H1 (cell line): ENCODE results near the gene DAPK1. TPM values are rescaled to one million over a fixed set of nuclear protein-coding genes. Genes with fewer than 3 reads are reported as not detected.

Experiments used
- CTCF ChIA-PET: fragments of 300-600 bp; sonication (Branson Sonifier 250); formaldehyde crosslinking; loops from one replicate; lab custom pipeline; 2021; ENCODE audit not compliant: partially characterized antibody; lab: Charles Lee
- POLR2A ChIA-PET: fragments of 300-600 bp; sonication (Branson Sonifier 250); formaldehyde crosslinking; loops from one replicate; lab custom pipeline; 2021; ENCODE audit warnings: inconsistent platforms; ENCODE audit not compliant: partially characterized antibody; lab: Charles Lee
- DNase-seq, 2 experiments: peaks; one replicate each; pipeline versions ENCODE4 v3.0.0 to v3.0.0-alpha.2; 2010 to 2022; ENCODE audit warnings: low spot score in 2 of 2, low read depth in 1 of 2, mixed read lengths in 1 of 2
- FAIRE-seq: peaks from 2 replicates; lab custom pipeline; 2011; peaks lifted over from hg19 to GRCh38; lab: Jason Lieb, UNC
- H2AFZ ChIP-seq: 2 replicates; pipeline ENCODE4 v1.8.1; 2012; ENCODE audit warnings: low read length, inconsistent platforms
- H2AK5ac ChIP-seq: 2 replicates; pipeline ENCODE4 v1.6.1; 2013; ENCODE audit warnings: low read depth, low read length
- H2BK120ac ChIP-seq: replicated peaks from 2 replicates; pipeline ENCODE3; 2013; ENCODE audit warnings: low read depth, low read length, inconsistent platforms
- H2BK12ac ChIP-seq: 2 replicates; pipeline ENCODE4 v1.6.1; 2013; ENCODE audit warnings: low read depth, low read length
- H2BK15ac ChIP-seq: 2 replicates; pipeline ENCODE4 v1.6.1; 2013; ENCODE audit warnings: low read length
- H2BK20ac ChIP-seq: 2 replicates; pipeline ENCODE4 v1.6.1; 2013; ENCODE audit warnings: low read length
- H2BK5ac ChIP-seq: 2 replicates; pipeline ENCODE4 v1.6.1; 2013; ENCODE audit warnings: low read depth, low read length
- H3K14ac ChIP-seq: 2 replicates; pipeline ENCODE4 v1.6.1; 2013; ENCODE audit warnings: inconsistent platforms; ENCODE audit not compliant: insufficient read length
- H3K18ac ChIP-seq: 2 replicates; pipeline ENCODE4 v1.6.1; 2013; ENCODE audit warnings: low read length; ENCODE audit errors: extremely low read depth
- H3K23ac ChIP-seq: 2 replicates; pipeline ENCODE4 v1.6.1; 2013; ENCODE audit warnings: inconsistent platforms; ENCODE audit not compliant: insufficient read length
- H3K23me2 ChIP-seq: 2 replicates; pipeline ENCODE4 v1.6.1; 2013; ENCODE audit warnings: low read depth, low read length
- H3K27ac ChIP-seq: 2 replicates; pipeline ENCODE4 v1.6.1; 2011; ENCODE audit warnings: low read depth, low read length, inconsistent platforms
- H3K27me3 ChIP-seq, 4 experiments: replicated peaks in 1 of 4; 1 replicate in 1 of 4; 2 replicates in 3 of 4; pipeline versions ENCODE4 v1.6.1 to v1.8.1; 2011 to 2013; ENCODE audit warnings: low read length in 3 of 4, mild to moderate bottlenecking in 3 of 4, inconsistent platforms in 2 of 4, mixed read lengths in 2 of 4, moderate library complexity in 1 of 4; ENCODE audit not compliant: control insufficient read depth in 3 of 4, insufficient read depth in 3 of 4; ENCODE audit errors: extremely low read depth in 1 of 4
- H3K36me3 ChIP-seq, 4 experiments: 2 replicates each; pipeline versions ENCODE4 v1.6.1 to v1.8.1; 2011 to 2013; ENCODE audit warnings: mild to moderate bottlenecking in 4 of 4, low read length in 3 of 4, moderate library complexity in 2 of 4, control low read depth in 1 of 4, inconsistent platforms in 1 of 4; ENCODE audit not compliant: insufficient read depth in 4 of 4, control insufficient read depth in 2 of 4
- H3K4ac ChIP-seq: replicated peaks from 2 replicates; pipeline ENCODE3; 2013; ENCODE audit warnings: low read length, low read depth, mixed read lengths, inconsistent platforms; ENCODE audit not compliant: insufficient read length
- H3K4me1 ChIP-seq, 4 experiments: replicated peaks in 1 of 4; 1 replicate in 1 of 4; 2 replicates in 3 of 4; pipeline versions ENCODE4 v1.6.1 to v1.8.1; 2011 to 2013; ENCODE audit warnings: low read length in 3 of 4, inconsistent platforms in 2 of 4, mixed read lengths in 1 of 4; ENCODE audit not compliant: insufficient read depth in 4 of 4, control insufficient read depth in 3 of 4
- H3K4me2 ChIP-seq, 2 experiments: 2 replicates each; pipeline versions ENCODE4 v1.6.1 to v1.8.1; 2011 to 2013; ENCODE audit warnings: low read depth in 2 of 2, low read length in 2 of 2, control low read depth in 1 of 2, inconsistent platforms in 1 of 2, mild to moderate bottlenecking in 1 of 2; ENCODE audit not compliant: insufficient read depth in 1 of 2
- H3K4me3 ChIP-seq, 4 experiments: fragments of 200-600, 300-600 bp in 1 of 4; sonication (generic), shearing (Covaris generic), sonication (Bioruptor Twin) in 1 of 4; 2 replicates each; pipeline versions ENCODE4 v1.5.1 to v1.8.1; 2011 to 2016; ENCODE audit warnings: low read length in 4 of 4, low read depth in 3 of 4, control low read depth in 2 of 4, inconsistent platforms in 2 of 4, mild to moderate bottlenecking in 2 of 4, mixed read lengths in 1 of 4, moderate library complexity in 1 of 4; ENCODE audit not compliant: insufficient read depth in 2 of 4; ENCODE audit errors: extremely low read depth in 1 of 4
- H3K56ac ChIP-seq: replicated peaks from 2 replicates; pipeline ENCODE3; 2013; ENCODE audit warnings: low read depth, mild to moderate bottlenecking, mixed read lengths, low read length, inconsistent platforms; ENCODE audit not compliant: insufficient read length
- H3K79me1 ChIP-seq: 2 replicates; pipeline ENCODE4 v1.6.1; 2013; ENCODE audit warnings: low read depth, low read length, control low read depth
- H3K79me2 ChIP-seq, 2 experiments: 2 replicates each; pipeline versions ENCODE4 v1.6.1 to v1.8.1; 2012 to 2013; ENCODE audit warnings: low read length in 2 of 2, mild to moderate bottlenecking in 2 of 2, inconsistent platforms in 1 of 2; ENCODE audit not compliant: insufficient read depth in 2 of 2, control insufficient read depth in 1 of 2
- H3K9ac ChIP-seq, 4 experiments: replicated peaks in 1 of 4; 1 replicate in 1 of 4; 2 replicates in 3 of 4; pipeline versions ENCODE4 v1.6.1 to v1.8.1; 2011 to 2013; ENCODE audit warnings: low read depth in 3 of 4, low read length in 3 of 4, control low read depth in 2 of 4, mild to moderate bottlenecking in 2 of 4, moderate library complexity in 2 of 4, inconsistent platforms in 1 of 4; ENCODE audit errors: extremely low read depth in 1 of 4
- H3K9me3 ChIP-seq, 2 experiments: 2 replicates each; pipeline versions ENCODE4 v1.6.1 to v1.8.1; 2012 to 2013; ENCODE audit warnings: mild to moderate bottlenecking in 2 of 2, moderate library complexity in 2 of 2, control low read depth in 1 of 2, inconsistent platforms in 1 of 2, low read depth in 1 of 2, low read length in 1 of 2, mixed read lengths in 1 of 2; ENCODE audit not compliant: insufficient read depth in 2 of 2
- H4K20me1 ChIP-seq, 2 experiments: replicated peaks in 1 of 2; 2 replicates each; pipeline versions ENCODE3 to v1.8.1; 2011 to 2013; ENCODE audit warnings: inconsistent platforms in 2 of 2, low read length in 2 of 2, mild to moderate bottlenecking in 1 of 2; ENCODE audit not compliant: insufficient read depth in 2 of 2, control insufficient read depth in 1 of 2
- H4K5ac ChIP-seq: 2 replicates; pipeline ENCODE4 v1.6.1; 2013; ENCODE audit warnings: low read length, low read depth, mixed read lengths, inconsistent platforms; ENCODE audit not compliant: insufficient read length
- H4K8ac ChIP-seq: 2 replicates; pipeline ENCODE4 v1.8.0; 2013; ENCODE audit warnings: mild to moderate bottlenecking, moderate library complexity, low read length, inconsistent platforms; ENCODE audit not compliant: insufficient read depth; ENCODE audit errors: extremely low read depth
- H4K91ac ChIP-seq: replicated peaks from 2 replicates; pipeline ENCODE3; 2013; ENCODE audit warnings: low read length, mixed read lengths, inconsistent platforms; ENCODE audit not compliant: insufficient read length
- BRCA1 ChIP-seq: IDR thresholded peaks from 2 replicates; pipeline ENCODE4 v1.6.1; 2012; ENCODE audit warnings: low read depth, low read length, improper control_type of control experiment
- CHD2 ChIP-seq: IDR thresholded peaks from 2 replicates; pipeline ENCODE4 v1.6.1; 2012; ENCODE audit warnings: low read length, improper control_type of control experiment
- EP300 ChIP-seq, 2 experiments: IDR thresholded peaks; 1 replicate in 1 of 2; 2 replicates in 1 of 2; pipeline ENCODE4 v1.6.1; 2011 to 2012; ENCODE audit warnings: low read depth in 2 of 2, low read length in 2 of 2, mild to moderate bottlenecking in 2 of 2, borderline replicate concordance in 1 of 2, inconsistent platforms in 1 of 2, moderate library complexity in 1 of 2
- GTF2F1 ChIP-seq: IDR thresholded peaks from 2 replicates; pipeline ENCODE4 v1.6.1; 2012; ENCODE audit warnings: low read depth, low read length, improper control_type of control experiment, borderline replicate concordance
- JUND ChIP-seq: IDR thresholded peaks from 2 replicates; pipeline ENCODE4 v1.6.1; 2011; ENCODE audit warnings: mild to moderate bottlenecking, improper control_type of control experiment, low read length
- KDM5A ChIP-seq: fragments of 200-600 bp; IDR thresholded peaks from 2 replicates; pipeline ENCODE4 v1.7.1; 2012; ENCODE audit warnings: mild to moderate bottlenecking, low read length, inconsistent platforms, mixed read lengths
- NANOG ChIP-seq: IDR thresholded peaks from 2 replicates; pipeline ENCODE4 v1.6.1; 2011; ENCODE audit warnings: low read length, low read depth, mild to moderate bottlenecking, inconsistent platforms; ENCODE audit not compliant: insufficient read depth, poor library complexity, severe bottlenecking
- POU5F1 ChIP-seq: IDR thresholded peaks from 2 replicates; pipeline ENCODE4 v1.6.1; 2011; ENCODE audit warnings: low read depth, mild to moderate bottlenecking, low read length, moderate library complexity
- RFX5 ChIP-seq: IDR thresholded peaks from 2 replicates; pipeline ENCODE4 v1.6.1; 2011; ENCODE audit warnings: low read depth, low read length, improper control_type of control experiment, borderline replicate concordance
- SIX5 ChIP-seq: IDR thresholded peaks from 2 replicates; pipeline ENCODE4 v1.6.1; 2011; ENCODE audit warnings: mild to moderate bottlenecking, low read depth, low read length
- SUZ12 ChIP-seq: fragments of 200-600 bp; sonication (generic); IDR thresholded peaks from 2 replicates; pipeline ENCODE4 v1.6.1; 2012; ENCODE audit warnings: mild to moderate bottlenecking, inconsistent platforms, low read length, moderate library complexity, mixed read lengths
- TBP ChIP-seq: IDR thresholded peaks from 2 replicates; pipeline ENCODE4 v1.6.1; 2011; ENCODE audit warnings: low read depth, low read length, improper control_type of control experiment
- ZNF274 ChIP-seq: IDR thresholded peaks from 2 replicates; pipeline ENCODE4 v1.7.0; 2012; ENCODE audit warnings: low read length, borderline replicate concordance; ENCODE audit errors: extremely low read depth
- whole genome bisulfite sequencing, 2 experiments: shearing (Covaris generic) in 1 of 2; methylation state at CpG; one replicate each; pipeline versions ENCODE4 v1.1.6 to v1.1.7; 2013 to 2015; ENCODE audit warnings: low lambda C conversion rate in 2 of 2, mixed read lengths in 2 of 2, inconsistent platforms in 1 of 2, low coverage in 1 of 2, missing lambda C conversion rate in 1 of 2; ENCODE audit not compliant: insufficient replicate concordance in 2 of 2, insufficient coverage in 1 of 2, insufficient read length in 1 of 2; ENCODE audit errors: extremely low coverage in 1 of 2, missing lambda C conversion rate in 1 of 2; 5-methylcytosine and 5-hydroxymethylcytosine counted together
- polyA plus RNA-seq, 7 experiments: library from polyadenylated mRNA; depleted of rRNA in 3 of 7; stranded (reverse) in 5 of 7; unstranded in 2 of 7; fragments of >200 nt in 5 of 7; fragments of 200-250 nt in 2 of 7; gene quantifications; 1 replicate in 5 of 7; 2 replicates in 1 of 7; 4 replicates in 1 of 7; pipeline versions ENCODE4 v1.2.1 to v1.2.3, GENCODE V29; 2011 to 2013; ENCODE audit warnings: missing spikeins in 2 of 7, mixed read lengths in 2 of 7
- total RNA-seq: library from RNA; stranded (reverse); fragmentation: NEBNext Ultra II Directional; extraction: Animal tissue kit (Norgen Biotek cat#: 25700); gene quantifications from 2 replicates; pipeline ENCODE4 v1.2.1, GENCODE V29; 2021
- TF ChIP-seq, protein P1 (sequence below): IDR thresholded peaks from 2 replicates; pipeline ENCODE4 v1.6.1; 2011; ENCODE audit warnings: low read depth, mild to moderate bottlenecking, low read length; ENCODE audit not compliant: insufficient read depth

The DAPK1 gene
- total and polyA plus RNA-seq, 2 of the 8 experiments (the other 6 are each of a cell fraction or from before 2014, with no cell fraction given), result 62.4 to 131 TPM

DNA sequence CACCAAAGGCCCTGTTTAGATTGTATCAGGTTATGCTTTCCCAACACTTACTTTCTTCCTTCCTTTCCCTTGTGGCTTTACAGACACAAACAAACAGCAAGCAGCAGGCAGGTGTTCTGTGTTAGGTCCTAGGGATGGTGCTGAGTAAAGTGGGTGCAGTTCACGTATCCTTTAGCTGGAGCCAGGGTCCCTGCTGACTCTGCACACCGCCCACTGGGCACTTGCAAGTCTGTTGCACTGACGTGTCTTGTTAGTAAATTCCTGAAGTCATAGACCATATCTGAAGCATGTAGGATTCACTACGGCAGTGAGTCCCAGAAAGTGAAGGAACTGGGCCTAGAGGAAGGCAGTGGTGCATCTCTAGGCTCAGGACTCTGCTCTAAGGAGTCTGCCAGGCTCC is 96.5 kb downstream of the DAPK1 start:
- H3K23ac ChIP-seq, result no peak overlapping the region
- H2BK5ac ChIP-seq, result peak overlapping the region; percentile 13; the same call in 1 of the 2 replicates
- peak overlapping the region; percentile 36; the same call in 1 of the 2 replicates for H4K8ac ChIP-seq
- H2BK120ac ChIP-seq, result no peak overlapping the region
- no peak overlapping the region for H3K9ac ChIP-seq
- peaks cover 2 to 20% (median 8%) of the 10 kb centered on the region in 4 experiments; a peak in 5 of 7 replicates for H3K4me1 ChIP-seq
- H3K14ac ChIP-seq, result no peak overlapping the region
- H3K18ac ChIP-seq, result no peak overlapping the region
- WGBS, 2 experiments, result 85% methylated on average over 4 of the region's 4 CpGs; no CpG with 5 or more reads in 1 of the 2 experiments
- H2AK5ac ChIP-seq, result 0 out of 2 replicates have a peak overlapping the region, but pooled peaks have one; percentile 54
- H3K4ac ChIP-seq, result no peak overlapping the region
- ChIA-PET CTCF (interaction anchor here (1.3 kb wide), 1 partner anchor 96 kb away, joined by 4 read pairs; no protein-coding TSS in a partner anchor), POLR2A (no interaction called here)
- H3K56ac ChIP-seq, result no peak overlapping the region
- H4K20me1 ChIP-seq, result peaks cover 8 to 21% of the 10 kb centered on the region in 2 experiments
- no peak for DNase-seq
- H4K5ac ChIP-seq, result no peak overlapping the region
- H2BK20ac ChIP-seq, result no peak overlapping the region
- H3K79me1 ChIP-seq, result peaks cover 13% of the 10 kb centered on the region
- H3K36me3 ChIP-seq, result no peaks in the 10 kb centered on the region
- H4K91ac ChIP-seq, result no peak overlapping the region
- H2BK15ac ChIP-seq, result peak overlapping the region; percentile 0; the same call in 1 of the 2 replicates
- H3K23me2 ChIP-seq, result no peaks in the 10 kb centered on the region
- H3K79me2 ChIP-seq, result peaks cover 0 to 75% of the 10 kb centered on the region in 2 experiments; a peak in 3 of 4 replicates
- H3K4me3 ChIP-seq, result no peak overlapping the region
- no peaks in the 10 kb centered on the region for H3K9me3 ChIP-seq
- H2BK12ac ChIP-seq, result peak overlapping the region; percentile 71
- H3K4me2 ChIP-seq, result no peak overlapping the region; a peak in 1 of 4 replicates
- H3K27me3 ChIP-seq, result no peaks in the 10 kb centered on the region
- H3K27ac ChIP-seq, result no peak overlapping the region
- no peak for FAIRE-seq
- H2AFZ ChIP-seq, result no peak overlapping the region
- no peak for TF ChIP-seq CHD2
- TF ChIP-seq SUZ12, result no peak
- no peak for TF ChIP-seq ZNF274
- TF ChIP-seq POU5F1, result no peak
- no peak for TF ChIP-seq NANOG
- TF ChIP-seq RFX5, result no peak
- TF ChIP-seq SIX5, result no peak
- no peak for TF ChIP-seq KDM5A
- TF ChIP-seq, protein P1, sequence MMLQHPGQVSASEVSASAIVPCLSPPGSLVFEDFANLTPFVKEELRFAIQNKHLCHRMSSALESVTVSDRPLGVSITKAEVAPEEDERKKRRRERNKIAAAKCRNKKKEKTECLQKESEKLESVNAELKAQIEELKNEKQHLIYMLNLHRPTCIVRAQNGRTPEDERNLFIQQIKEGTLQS, result no peak
- TF ChIP-seq TBP, result no peak
- no peak for TF ChIP-seq GTF2F1
- no peak for TF ChIP-seq BRCA1
- no peak for TF ChIP-seq JUND
- no peak for TF ChIP-seq EP300 (IDR thresholded peaks at IDR 0.05; ENCODE audit: borderline replicate concordance in 1 of 2, low read depth in 2 of 2, low read length in 2 of 2)
